Right atrium auricular region (tissue), 2 donors: ENCODE results near the gene TUBB3. TPM values are rescaled to one million over a fixed set of nuclear protein-coding genes. Genes with fewer than 3 reads are reported as not detected.
A peak's percentile ranks its signal among the peaks of the same experiment; 100 is the strongest.
"Not testable (repeated sequence)": the region's sequence is repeated elsewhere in the genome, so short reads cannot be mapped to it uniquely, and the experiment has no call there.

ENCODE experiments used
- DNase-seq: peaks from one replicate; pipeline ENCODE4 v3.0.0-alpha.2; 2019; ENCODE audit warnings: low spot score
- H3K27ac ChIP-seq, 2 donors: fragments of 200-600 bp; sonication (generic); 1 replicate in 1 of 2; 2 replicates in 1 of 2; pipeline ENCODE4 v1.5.1; 2016 to 2019
- H3K27me3 ChIP-seq, 2 donors: fragments of 200-600 bp; sonication (generic); one replicate each; pipeline versions ENCODE4 v1.5.1 to v1.6.0; 2017 to 2019
- H3K36me3 ChIP-seq: fragments of 200-600 bp; sonication (generic); one replicate; pipeline ENCODE4 v1.5.1; 2016
- H3K4me1 ChIP-seq, 2 donors: fragments of 200-600 bp; sonication (generic); one replicate each; pipeline versions ENCODE4 v1.5.1 to v1.6.0; 2017 to 2019
- H3K4me3 ChIP-seq, 2 donors: fragments of 200-600 bp; sonication (generic); 1 replicate in 1 of 2; 2 replicates in 1 of 2; pipeline ENCODE4 v1.5.1; 2017 to 2019; ENCODE audit warnings: mild to moderate bottlenecking in 1 of 2, moderate library complexity in 1 of 2
- H3K9me3 ChIP-seq, 2 donors: fragments of 200-600 bp; sonication (generic); one replicate each; pipeline ENCODE4 v1.5.1; 2019
- total RNA-seq, 2 donors: library from RNA; depleted of rRNA; stranded (reverse); fragments of >200 nt; gene quantifications; one replicate each; pipeline ENCODE4 v1.1.0, GENCODE V29; 2016
- TF ChIP-seq, protein P1 (sequence below), 2 donors: fragments of 200-600 bp; sonication (generic); IDR thresholded peaks; one replicate each; pipeline ENCODE4 v1.5.1; 2019; ENCODE audit warnings: antibody characterized with exemption in 2 of 2

Gene TUBB3
- total RNA-seq: 1 to 10 TPM; 2.2 to 6.4 TPM

DNA sequence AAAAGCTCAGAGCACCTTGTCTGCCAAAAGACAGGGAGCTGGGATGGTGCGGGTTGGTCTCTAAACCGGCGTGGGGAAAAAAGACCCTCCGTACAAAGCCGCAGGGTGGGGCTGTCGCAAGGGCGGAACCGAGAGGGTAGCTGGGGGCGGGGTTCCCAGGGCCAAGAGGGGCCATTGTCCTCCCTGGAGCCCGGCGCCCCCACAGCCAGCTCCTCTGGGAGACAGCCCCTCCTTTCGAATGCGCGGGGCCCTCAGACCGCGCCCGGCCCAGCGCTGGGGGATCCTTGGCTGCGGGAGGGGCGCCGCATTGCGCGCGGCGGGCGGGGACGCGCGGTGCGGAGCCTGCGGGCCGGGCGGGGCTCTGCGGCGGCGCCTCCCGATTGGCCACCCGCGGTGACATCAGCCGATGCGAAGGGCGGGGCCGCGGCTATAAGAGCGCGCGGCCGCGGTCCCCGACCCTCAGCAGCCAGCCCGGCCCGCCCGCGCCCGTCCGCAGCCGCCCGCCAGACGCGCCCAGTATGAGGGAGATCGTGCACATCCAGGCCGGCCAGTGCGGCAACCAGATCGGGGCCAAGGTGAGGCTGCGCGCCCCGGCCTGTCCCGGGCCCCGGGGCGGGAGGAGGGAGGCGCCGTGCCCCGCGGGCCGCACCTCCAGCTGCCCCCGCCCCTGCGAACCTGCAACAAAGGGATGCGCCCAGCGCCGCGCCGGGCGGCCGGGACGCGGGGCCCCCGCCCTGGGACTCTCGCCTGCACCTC is at the start of gene TUBB3:
Gene TUBB3, plus strand, starts transcription at position 459 of the 756 bp plus-strand sequence. Its CDS starts 60 bp downstream, at position 519.
- Histone ChIP-seq H3K27ac (peak within 1 kb of the TSS; percentile 89 to 92), H3K36me3 (no peaks in the 10 kb centered on the region), H3K27me3 (peaks cover 0 to 14% of the 10 kb centered on the region in 2 donors), H3K4me3 (peak within 1 kb of the TSS; percentile 53 to 73), H3K9me3 (no peaks in the 10 kb centered on the region), H3K4me1 (peaks cover 0 to 74% of the 10 kb centered on the region in 2 donors)
- TF ChIP-seq, protein P1, sequence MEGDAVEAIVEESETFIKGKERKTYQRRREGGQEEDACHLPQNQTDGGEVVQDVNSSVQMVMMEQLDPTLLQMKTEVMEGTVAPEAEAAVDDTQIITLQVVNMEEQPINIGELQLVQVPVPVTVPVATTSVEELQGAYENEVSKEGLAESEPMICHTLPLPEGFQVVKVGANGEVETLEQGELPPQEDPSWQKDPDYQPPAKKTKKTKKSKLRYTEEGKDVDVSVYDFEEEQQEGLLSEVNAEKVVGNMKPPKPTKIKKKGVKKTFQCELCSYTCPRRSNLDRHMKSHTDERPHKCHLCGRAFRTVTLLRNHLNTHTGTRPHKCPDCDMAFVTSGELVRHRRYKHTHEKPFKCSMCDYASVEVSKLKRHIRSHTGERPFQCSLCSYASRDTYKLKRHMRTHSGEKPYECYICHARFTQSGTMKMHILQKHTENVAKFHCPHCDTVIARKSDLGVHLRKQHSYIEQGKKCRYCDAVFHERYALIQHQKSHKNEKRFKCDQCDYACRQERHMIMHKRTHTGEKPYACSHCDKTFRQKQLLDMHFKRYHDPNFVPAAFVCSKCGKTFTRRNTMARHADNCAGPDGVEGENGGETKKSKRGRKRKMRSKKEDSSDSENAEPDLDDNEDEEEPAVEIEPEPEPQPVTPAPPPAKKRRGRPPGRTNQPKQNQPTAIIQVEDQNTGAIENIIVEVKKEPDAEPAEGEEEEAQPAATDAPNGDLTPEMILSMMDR (IDR thresholded peaks at IDR 0.05): no peak
- no peak for DNase-seq

DNA sequence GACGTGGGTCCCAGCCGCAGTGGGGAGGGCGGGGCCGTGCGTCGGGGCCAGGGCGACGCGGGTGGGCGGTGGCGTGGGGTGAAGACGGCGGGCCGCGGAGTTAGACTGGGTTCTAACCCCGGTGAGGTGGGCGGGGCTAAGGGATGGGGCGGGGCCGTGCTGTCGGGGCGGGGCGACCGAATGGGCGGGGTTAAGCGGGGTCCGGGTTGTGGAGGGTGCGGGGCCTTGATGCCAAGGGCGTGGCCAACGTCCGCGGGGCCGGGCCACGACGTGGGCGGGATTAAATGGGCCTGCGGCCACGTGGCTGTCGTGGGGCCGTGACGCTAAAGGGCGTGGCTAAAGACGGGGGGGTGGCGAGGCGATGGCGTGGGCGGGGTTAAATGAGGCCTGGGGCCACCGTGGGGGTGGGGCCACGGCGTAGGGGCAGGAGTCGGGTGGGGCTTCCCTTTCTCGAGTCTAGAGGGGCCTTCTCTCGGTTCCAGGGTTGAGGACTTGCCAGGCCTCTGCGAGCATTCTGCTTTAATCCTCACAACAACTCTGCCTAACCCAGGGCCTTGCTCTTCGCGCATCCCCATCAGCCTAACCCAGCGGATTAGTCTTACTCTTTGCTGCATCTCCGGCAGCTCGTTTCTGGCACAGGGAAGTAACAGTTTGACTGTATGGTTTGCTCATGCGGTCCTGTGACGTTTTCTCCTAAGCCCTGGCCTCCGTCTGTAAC is 49.0 kb upstream of the TUBB3 start:
- Histone ChIP-seq H3K9me3 (no peaks in the 10 kb centered on the region), H3K36me3 (peaks cover 15% of the 10 kb centered on the region), H3K4me3 (peak overlapping the region; percentile 81 to 93), H3K27ac (peak overlapping the region; percentile 100), H3K27me3 (no peaks in the 10 kb centered on the region), H3K4me1 (peaks cover 0 to 19% of the 10 kb centered on the region in 2 donors)
- DNase-seq: peak; percentile 97
- TF ChIP-seq, protein P1 (IDR thresholded peaks at IDR 0.05): no peak

DNA sequence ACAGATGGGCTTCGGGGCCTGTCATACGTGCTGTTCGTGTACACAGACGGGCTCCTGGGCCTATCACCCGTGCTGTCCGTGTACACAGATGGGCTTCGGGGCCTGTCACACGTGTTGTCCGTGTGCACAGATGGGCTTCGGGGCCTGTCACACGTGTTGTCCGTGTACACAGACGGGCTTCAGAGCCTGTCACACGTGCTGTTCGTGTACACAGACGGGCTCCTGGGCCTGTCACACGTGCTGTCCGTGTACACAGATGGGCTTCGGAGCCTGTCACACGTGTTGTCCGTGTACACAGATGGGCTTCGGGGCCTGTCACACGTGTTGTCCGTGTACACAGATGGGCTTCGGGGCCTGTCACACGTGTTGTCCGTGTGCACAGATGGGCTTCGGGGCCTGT is 44.0 kb upstream of the TUBB3 start:
- H3K9me3 ChIP-seq, DNase-seq, H3K4me3 ChIP-seq, H3K27me3 ChIP-seq, H3K27ac ChIP-seq: not testable (repeated sequence)
- peaks cover 50% of the 10 kb centered on the region for H3K36me3 ChIP-seq
- H3K4me1 ChIP-seq: peaks cover 0 to 11% of the 10 kb centered on the region in 2 donors

DNA sequence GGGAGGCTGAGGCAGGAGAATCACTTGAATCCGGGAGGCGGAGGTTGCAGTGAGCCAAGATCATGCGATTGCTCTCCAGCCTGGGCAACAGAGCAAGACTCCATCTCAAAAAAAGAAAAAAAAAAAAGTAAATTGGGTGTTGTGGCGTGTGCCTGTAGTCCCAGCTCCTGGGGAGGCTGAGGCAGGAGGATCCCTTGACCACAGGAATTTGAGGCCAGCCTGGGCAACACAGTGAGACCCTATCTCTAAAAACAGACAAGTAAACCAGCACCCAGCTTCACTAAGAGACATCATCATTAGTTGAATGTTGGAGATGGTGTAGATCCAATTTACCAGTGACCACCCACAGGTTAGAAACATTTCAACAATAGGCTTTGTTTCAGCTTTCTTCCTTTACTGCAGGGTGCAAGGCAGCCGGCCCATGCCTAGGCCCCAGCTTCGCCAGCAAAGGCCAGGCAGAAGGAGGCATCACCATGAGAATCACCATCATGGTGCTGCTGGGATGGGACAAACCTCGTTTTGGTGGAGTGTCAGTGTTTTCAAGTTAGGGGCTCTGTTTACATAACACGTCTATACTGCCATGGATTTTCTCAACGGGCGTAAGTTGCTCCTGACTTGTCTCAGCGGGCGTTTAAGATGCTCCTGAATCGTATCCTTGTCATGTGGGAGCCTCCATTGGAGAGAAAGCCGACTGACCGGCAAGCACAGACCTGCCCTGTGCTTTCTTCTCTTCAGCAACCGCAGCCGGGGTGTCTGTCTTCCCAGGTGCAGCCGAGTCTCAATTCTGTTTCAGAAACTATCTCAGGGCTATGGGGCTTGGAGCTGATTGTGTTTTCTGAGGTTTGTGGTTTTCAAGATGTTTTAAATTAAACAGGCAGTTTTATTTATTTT is 42.4 kb upstream of the TUBB3 start:
- TF ChIP-seq, protein P1 (IDR thresholded peaks at IDR 0.05): no peak
- Histone ChIP-seq H3K4me3 (no peak overlapping the region), H3K9me3 (no peaks in the 10 kb centered on the region), H3K36me3 (peaks cover 55% of the 10 kb centered on the region), H3K27ac (no peak overlapping the region), H3K4me1 (no peaks in the 10 kb centered on the region), H3K27me3 (no peaks in the 10 kb centered on the region)
- DNase-seq: no peak

DNA sequence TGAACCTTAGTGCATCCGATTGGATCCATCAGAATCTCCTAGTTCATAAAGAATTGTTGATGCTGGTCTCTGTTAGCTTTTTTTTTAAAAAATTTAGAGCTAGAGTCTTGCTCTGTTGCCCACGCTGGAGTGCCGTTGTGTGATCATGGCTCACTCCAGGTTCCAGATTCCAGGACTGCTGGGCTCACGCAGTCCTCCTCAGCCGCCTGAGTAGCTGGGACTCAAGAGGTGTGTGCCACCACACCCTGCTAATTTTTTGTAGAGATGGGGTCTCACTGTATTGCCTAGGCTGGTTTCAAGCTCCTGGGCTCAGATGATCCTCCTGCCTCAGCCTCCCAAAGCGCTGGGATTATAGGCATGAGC is 41.8 kb upstream of the TUBB3 start:
- DNase-seq: no peak
- H3K9me3 ChIP-seq: no peaks in the 10 kb centered on the region

More for the DNA sequence above, 41.8 kb upstream of the TUBB3 start:
- H3K36me3 ChIP-seq: peaks cover 61% of the 10 kb centered on the region
- H3K4me1 ChIP-seq: no peaks in the 10 kb centered on the region
- H3K4me3 ChIP-seq: no peak overlapping the region
- TF ChIP-seq, protein P1 (IDR thresholded peaks at IDR 0.05): no peak
- no peaks in the 10 kb centered on the region for H3K27me3 ChIP-seq
- H3K27ac ChIP-seq: no peak overlapping the region
